Measurements from ENCODE around the gene CWC22. TPM values are rescaled to one million over a fixed set of nuclear protein-coding genes. Genes with fewer than 3 reads are reported as not detected.

Gene CWC22
- total RNA-seq, result 28.6 and 28.7 TPM in 2 replicates
- 29.6 TPM for total RNA-seq (2013)
- 6.3 and 8.0 TPM in 2 replicates for polyA plus RNA-seq
- 5.3 and 6.5 TPM in 2 replicates for polyA minus RNA-seq

DNA sequence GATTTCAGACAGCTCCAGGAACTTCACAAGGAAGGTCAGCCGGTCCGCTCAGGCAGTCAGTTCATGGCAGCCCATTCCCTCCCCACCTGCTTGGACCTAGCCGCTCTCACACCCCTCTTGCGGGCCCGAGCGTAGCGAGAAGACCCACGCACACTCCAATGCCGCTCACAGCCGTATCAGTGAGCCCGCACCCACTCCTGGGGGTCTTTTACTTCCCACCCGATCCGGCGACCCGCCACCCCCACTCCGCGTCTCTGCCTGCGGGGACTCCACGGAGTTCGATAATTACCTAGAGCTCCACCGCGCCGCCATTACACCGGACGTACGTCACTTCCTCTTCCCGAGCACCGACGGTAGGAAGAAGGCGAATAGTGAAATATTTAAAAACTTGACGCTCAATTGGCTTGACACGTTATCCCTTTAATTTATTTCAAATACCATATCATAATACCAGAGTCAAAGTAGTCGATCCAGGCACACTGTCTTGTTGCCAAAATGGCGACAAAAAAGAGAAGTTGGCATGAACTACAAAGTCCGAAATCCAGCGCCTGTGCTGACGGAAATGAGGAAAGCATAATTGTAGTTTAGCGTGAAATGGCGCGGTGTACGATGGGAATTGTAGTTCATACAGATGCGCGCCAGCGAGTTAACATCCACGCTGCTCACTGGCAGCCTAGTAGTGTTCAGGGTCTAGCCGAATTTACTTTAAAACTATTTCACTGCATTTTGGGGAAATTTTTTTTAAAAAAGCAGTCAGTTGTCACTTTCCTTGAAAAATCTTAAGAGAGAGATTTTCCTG is at the start of gene CWC22:
CWC22 (minus strand) TSS at position 517 of the 799 bp plus-strand sequence. CDS start 13,956 bp downstream, outside the sequence.
- Mint-ChIP-seq H3K4me1 (peaks cover 39% of the 10 kb centered on the region), H3K27me3 (no peaks in the 10 kb centered on the region), H3K4me3 (peak within 1 kb of the TSS; percentile 94), H3K27ac (peak within 1 kb of the TSS; percentile 99), H3K9me3 (ENCODE audit: insufficient read depth) (no peaks in the 10 kb centered on the region)
- peaks cover 12 to 18% of the 10 kb centered on the region in 2 donors for H3K4me1 ChIP-seq (ENCODE audit: control insufficient read depth in 2 of 2, insufficient read depth in 2 of 2, low read length in 2 of 2)
- H4K20me1 ChIP-seq (ENCODE audit: control insufficient read depth, insufficient read depth, low read length, poor library complexity, severe bottlenecking), result peaks cover 19% of the 10 kb centered on the region
- peak within 1 kb of the TSS; percentile 99 for H3K9ac ChIP-seq (ENCODE audit: low read length)
- no peaks in the 10 kb centered on the region for H3K27me3 ChIP-seq (replicated peaks in 1 of 4; ENCODE audit: control extremely low read depth in 1 of 4, control insufficient read depth in 3 of 4, insufficient read depth in 4 of 4, low read length in 3 of 4)
- peak within 1 kb of the TSS; percentile 89 to 98 (median 91) for H3K4me3 ChIP-seq (ENCODE audit: control extremely low read depth in 1 of 5, extremely low read depth in 1 of 5, insufficient read depth in 1 of 5, low read depth in 2 of 5, low read length in 4 of 5)
- H3K36me3 ChIP-seq (replicated peaks in 1 of 2; ENCODE audit: control extremely low read depth in 1 of 2, control insufficient read depth in 1 of 2, extremely low read depth in 1 of 2, insufficient read depth in 2 of 2, low read length in 1 of 2), result peaks cover 0 to 2% of the 10 kb centered on the region in 2 experiments
- intact Hi-C loops (cut with micrococcal nuclease), result loop anchor here (1.0 to 10.0 kb wide), 6 partner anchors 973 to 1894 kb away; partner anchors contain the start of genes ITGA4, ITPRID2, RBM45 and UBE2E3
- H3K4me2 ChIP-seq (replicated peaks; ENCODE audit: low read depth, low read length, poor library complexity, severe bottlenecking), result peak within 1 kb of the TSS; percentile 86
- peak within 1 kb of the TSS; percentile 95 for H2AFZ ChIP-seq (ENCODE audit: insufficient read depth, low read depth, low read length, poor library complexity, severe bottlenecking)
- CTCF ChIA-PET, result no interaction called here
- ATAC-seq (ENCODE audit: low read depth) (peak; percentile 95), DNase-seq (peak; percentile 96)
- peaks cover 50% of the 10 kb centered on the region for H3K79me2 ChIP-seq (ENCODE audit: control insufficient read depth, insufficient read depth, low read length)
- peak within 1 kb of the TSS; percentile 88 to 99 for H3K27ac ChIP-seq (ENCODE audit: low read length in 2 of 2)
- no peaks in the 10 kb centered on the region for H3K9me3 ChIP-seq (ENCODE audit: control extremely low read depth in 1 of 3, control insufficient read depth in 2 of 3, insufficient read depth in 1 of 3, low read length in 2 of 3)
- under 1% methylated on average over 29 of the region's 46 CpGs for WGBS (ENCODE audit: insufficient coverage)
- TF ChIP-seq, protein P1, sequence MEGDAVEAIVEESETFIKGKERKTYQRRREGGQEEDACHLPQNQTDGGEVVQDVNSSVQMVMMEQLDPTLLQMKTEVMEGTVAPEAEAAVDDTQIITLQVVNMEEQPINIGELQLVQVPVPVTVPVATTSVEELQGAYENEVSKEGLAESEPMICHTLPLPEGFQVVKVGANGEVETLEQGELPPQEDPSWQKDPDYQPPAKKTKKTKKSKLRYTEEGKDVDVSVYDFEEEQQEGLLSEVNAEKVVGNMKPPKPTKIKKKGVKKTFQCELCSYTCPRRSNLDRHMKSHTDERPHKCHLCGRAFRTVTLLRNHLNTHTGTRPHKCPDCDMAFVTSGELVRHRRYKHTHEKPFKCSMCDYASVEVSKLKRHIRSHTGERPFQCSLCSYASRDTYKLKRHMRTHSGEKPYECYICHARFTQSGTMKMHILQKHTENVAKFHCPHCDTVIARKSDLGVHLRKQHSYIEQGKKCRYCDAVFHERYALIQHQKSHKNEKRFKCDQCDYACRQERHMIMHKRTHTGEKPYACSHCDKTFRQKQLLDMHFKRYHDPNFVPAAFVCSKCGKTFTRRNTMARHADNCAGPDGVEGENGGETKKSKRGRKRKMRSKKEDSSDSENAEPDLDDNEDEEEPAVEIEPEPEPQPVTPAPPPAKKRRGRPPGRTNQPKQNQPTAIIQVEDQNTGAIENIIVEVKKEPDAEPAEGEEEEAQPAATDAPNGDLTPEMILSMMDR (IDR thresholded peaks at IDR 0.05), result no peak
- TF ChIP-seq EZH2 (IDR thresholded peaks at IDR 0.05; ENCODE audit: borderline replicate concordance, insufficient read depth, low read depth, low read length, poor library complexity, severe bottlenecking), result no peak
- POLR2A ChIA-PET, result no interaction called here
